BE2C (cell line): ENCODE data around the gene LRRFIP1.

Source experiments
- DNase-seq: peaks from one replicate; pipeline ENCODE4 v3.0.0-alpha.2; 2020
- H3K27me3 ChIP-seq: fragments of 250-450 bp; sonication (Bioruptor Pico); 2 replicates; pipeline ENCODE4 v1.5.1; 2020; ENCODE audit warnings: mild to moderate bottlenecking
- H3K36me3 ChIP-seq: fragments of 250-450 bp; sonication (Bioruptor Pico); 2 replicates; pipeline ENCODE4 v1.5.1; 2020; ENCODE audit warnings: mild to moderate bottlenecking
- H3K4me1 ChIP-seq: fragments of 250-450 bp; sonication (Bioruptor Pico); 2 replicates; pipeline ENCODE4 v1.5.1; 2020
- H3K4me3 ChIP-seq: 2 replicates; pipeline ENCODE4 v1.5.1; 2011; ENCODE audit warnings: low read depth, low read length
- H3K9me3 ChIP-seq: fragments of 250-450 bp; sonication (Bioruptor Pico); 2 replicates; pipeline ENCODE4 v1.5.1; 2020
- CTCF ChIP-seq: IDR thresholded peaks from 2 replicates; pipeline ENCODE4 v1.5.1; 2012; ENCODE audit warnings: mild to moderate bottlenecking, low read depth, low read length

Gene LRRFIP1

GRCh38 chr2:237612527-237613357, 14.6 kb upstream of the LRRFIP1 start:
- no peak overlapping the region for H3K4me3 ChIP-seq
- H3K9me3 ChIP-seq, result no peaks in the 10 kb centered on the region
- no peaks in the 10 kb centered on the region for H3K27me3 ChIP-seq
- H3K36me3 ChIP-seq, result no peaks in the 10 kb centered on the region
- DNase-seq, result no peak
- TF ChIP-seq CTCF, result no peak
- no peaks in the 10 kb centered on the region for H3K4me1 ChIP-seq

GRCh38 chr2:237613679-237614078, 13.7 kb upstream of the LRRFIP1 start:
- Histone ChIP-seq H3K36me3 (no peaks in the 10 kb centered on the region), H3K27me3 (no peaks in the 10 kb centered on the region), H3K4me3 (no peak overlapping the region), H3K9me3 (no peaks in the 10 kb centered on the region), H3K4me1 (no peaks in the 10 kb centered on the region)
- TF ChIP-seq CTCF, result no peak
- DNase-seq, result no peak

- Histone ChIP-seq H3K4me3 (no peak overlapping the region), H3K9me3 (no peaks in the 10 kb centered on the region), H3K36me3 (no peaks in the 10 kb centered on the region), H3K4me1 (no peaks in the 10 kb centered on the region), H3K27me3 (no peaks in the 10 kb centered on the region)
- DNase-seq, result no peak
- peak; percentile 16; the same call in 1 of the 2 replicates for TF ChIP-seq CTCF
Observed at GRCh38 chr2:237614151-237614720, 13.2 kb upstream of the LRRFIP1 start.

- H3K4me1 ChIP-seq, result no peaks in the 10 kb centered on the region
Observed at GRCh38 chr2:237615631-237616249, 11.6 kb upstream of the LRRFIP1 start.

GRCh38 chr2:237616373-237616733, 11.0 kb upstream of the LRRFIP1 start:
- no peak overlapping the region for H3K4me3 ChIP-seq
- no peaks in the 10 kb centered on the region for H3K4me1 ChIP-seq
- no peaks in the 10 kb centered on the region for H3K27me3 ChIP-seq
- no peaks in the 10 kb centered on the region for H3K36me3 ChIP-seq
- H3K9me3 ChIP-seq, result no peaks in the 10 kb centered on the region
- DNase-seq, result no peak
- TF ChIP-seq CTCF, result no peak

More at GRCh38 chr2:237615631-237616249, 11.6 kb upstream of the LRRFIP1 start:
- TF ChIP-seq CTCF, result no peak
- H3K36me3 ChIP-seq, result no peaks in the 10 kb centered on the region
- no peaks in the 10 kb centered on the region for H3K27me3 ChIP-seq
- no peak overlapping the region for H3K4me3 ChIP-seq
- DNase-seq, result no peak
- H3K9me3 ChIP-seq, result no peaks in the 10 kb centered on the region
